GM23338 (cell line): ENCODE results near the gene NINJ1. TPM values are rescaled to one million over a fixed set of nuclear protein-coding genes. Genes with fewer than 3 reads are reported as not detected.

Experiments
- ATAC-seq: fragments of 200-7000 bp; cut with Tn5 transposase; 3 replicates; pipeline ENCODE4 v1.9.1; 2020
- DNase-seq: peaks from one replicate; pipeline ENCODE4 v3.0.0-alpha.2; 2015; ENCODE audit warnings: low spot score
- H2AFZ ChIP-seq: fragments of 200-600 bp; sonication (generic); 2 replicates; pipeline ENCODE4 v1.8.0; 2016; ENCODE audit warnings: antibody characterized with exemption, mild to moderate bottlenecking, moderate library complexity
- H3F3A ChIP-seq: fragments of 200-600 bp; sonication (generic); replicated peaks from 2 replicates; pipeline ENCODE4 v1.8.0; 2017; ENCODE audit warnings: antibody characterized with exemption, mixed run types, low read depth
- H3K27ac ChIP-seq: fragments of 200-600 bp; sonication (generic); 2 replicates; pipeline ENCODE4 v1.6.1; 2016; ENCODE audit warnings: low read depth
- H3K27me3 ChIP-seq: fragments of 200-600 bp; sonication (generic); 2 replicates; pipeline ENCODE4 v1.8.0; 2016; ENCODE audit warnings: mild to moderate bottlenecking, mixed run types, moderate library complexity; ENCODE audit not compliant: insufficient read depth
- H3K36me3 ChIP-seq: fragments of 200-600 bp; sonication (generic); 2 replicates; pipeline ENCODE4 v1.8.0; 2016; ENCODE audit warnings: mild to moderate bottlenecking; ENCODE audit not compliant: insufficient read depth
- H3K4me1 ChIP-seq: fragments of 200-600 bp; sonication (generic); 2 replicates; pipeline ENCODE4 v1.8.0; 2016; ENCODE audit warnings: mild to moderate bottlenecking, moderate library complexity; ENCODE audit not compliant: insufficient read depth
- H3K4me2 ChIP-seq: fragments of 200-600 bp; sonication (generic); 2 replicates; pipeline ENCODE4 v1.7.1; 2017; ENCODE audit warnings: mixed run types
- H3K4me3 ChIP-seq: fragments of 200-600 bp; sonication (generic); 2 replicates; pipeline ENCODE4 v1.6.1; 2016; ENCODE audit warnings: mixed run types
- H3K79me2 ChIP-seq: fragments of 200-600 bp; sonication (generic); replicated peaks from 2 replicates; pipeline ENCODE4 v1.8.0; 2017; ENCODE audit warnings: mild to moderate bottlenecking; ENCODE audit not compliant: insufficient read depth
- H3K9me2 ChIP-seq: fragments of 200-600 bp; sonication (generic); 2 replicates; pipeline ENCODE4 v1.8.0; 2017; ENCODE audit not compliant: insufficient read depth
- H4K20me1 ChIP-seq: fragments of 200-600 bp; sonication (generic); replicated peaks from 2 replicates; pipeline ENCODE4 v1.8.0; 2017; ENCODE audit warnings: mild to moderate bottlenecking; ENCODE audit not compliant: insufficient read depth
- H3K27ac Mint-ChIP-seq: 2 replicates; pipeline ENCODE4 v1.8.0; 2020; ENCODE audit warnings: inconsistent platforms, mild to moderate bottlenecking, moderate library complexity, mixed read lengths
- H3K27me3 Mint-ChIP-seq: 3 replicates; pipeline ENCODE4 v1.8.0; 2022; ENCODE audit warnings: low read depth, mild to moderate bottlenecking, moderate library complexity, mixed read lengths, inconsistent platforms; ENCODE audit not compliant: insufficient read depth, poor library complexity
- H3K36me3 Mint-ChIP-seq: 3 replicates; pipeline ENCODE4 v1.8.0; 2021; ENCODE audit warnings: low read depth, mild to moderate bottlenecking, inconsistent platforms, moderate library complexity, mixed read lengths
- H3K4me1 Mint-ChIP-seq: 3 replicates; pipeline ENCODE4 v1.8.0; 2020; ENCODE audit warnings: mild to moderate bottlenecking, inconsistent platforms, mixed read lengths
- H3K4me3 Mint-ChIP-seq: 3 replicates; pipeline ENCODE4 v1.8.0; 2021; ENCODE audit warnings: moderate library complexity, mild to moderate bottlenecking, inconsistent platforms, mixed read lengths
- H3K9me3 Mint-ChIP-seq: 3 replicates; pipeline ENCODE4 v1.8.0; 2020; ENCODE audit warnings: moderate library complexity, mild to moderate bottlenecking, inconsistent platforms, mixed read lengths
- CREB1 ChIP-seq: fragments of 250-450 bp; sonication (Bioruptor Pico); IDR thresholded peaks from 2 replicates; pipeline ENCODE4 v1.5.0; 2020; ENCODE audit warnings: low read depth, mild to moderate bottlenecking, moderate library complexity
- CTCF ChIP-seq, 2 experiments: fragments of 200-600 bp in 1 of 2; sonication (generic) in 1 of 2; conservative IDR thresholded peaks; 2 replicates each; pipeline versions ENCODE4 v1.5.1 to v1.6.1; 2016 to 2017; ENCODE audit warnings: antibody characterized with exemption in 2 of 2, low read depth in 2 of 2, mild to moderate bottlenecking in 2 of 2, moderate library complexity in 1 of 2
- POLR2AphosphoS5 ChIP-seq: IDR thresholded peaks from 2 replicates; pipeline ENCODE4 v1.6.1; 2016; ENCODE audit warnings: antibody characterized with exemption, low read depth
- REST ChIP-seq: IDR thresholded peaks from one replicate; pipeline ENCODE4 v1.6.1; 2018; ENCODE audit warnings: antibody characterized with exemption; ENCODE audit not compliant: unreplicated experiment
- STAT1 ChIP-seq: IDR thresholded peaks from one replicate; pipeline ENCODE4 v1.6.1; 2016; ENCODE audit warnings: antibody characterized with exemption; ENCODE audit not compliant: unreplicated experiment
- ZNF331 ChIP-seq: fragments of 250-450 bp; sonication (Bioruptor Pico); IDR thresholded peaks from 2 replicates; pipeline ENCODE4 v1.5.0; 2020; ENCODE audit warnings: low read depth, mild to moderate bottlenecking, moderate library complexity
- polyA plus RNA-seq: library from polyadenylated mRNA; unstranded; fragments of >200 nt; fragmentation: Nextera tagmentation; extraction: Ambion mirVana; gene quantifications from 2 replicates; pipeline ENCODE4 v1.2.1, GENCODE V29; 2016
- total RNA-seq: library from RNA; depleted of rRNA; stranded (reverse); fragments of >200 nt; shearing (Covaris generic); gene quantifications from 2 replicates; pipeline ENCODE4 v1.2.3, GENCODE V29; 2014
- TF ChIP-seq, protein P1 (sequence below): IDR thresholded peaks from 2 replicates; pipeline ENCODE4 v1.6.1; 2016; ENCODE audit warnings: antibody characterized with exemption
- TF ChIP-seq, protein P2 (sequence below): fragments of 250-450 bp; sonication (Bioruptor Pico); IDR thresholded peaks from 2 replicates; pipeline ENCODE4 v1.5.0; 2020; ENCODE audit warnings: mild to moderate bottlenecking, moderate library complexity

The NINJ1 gene
- total and polyA plus RNA-seq, 2 experiments from 2014 or later, result 36.3 to 39.7 TPM

DNA sequence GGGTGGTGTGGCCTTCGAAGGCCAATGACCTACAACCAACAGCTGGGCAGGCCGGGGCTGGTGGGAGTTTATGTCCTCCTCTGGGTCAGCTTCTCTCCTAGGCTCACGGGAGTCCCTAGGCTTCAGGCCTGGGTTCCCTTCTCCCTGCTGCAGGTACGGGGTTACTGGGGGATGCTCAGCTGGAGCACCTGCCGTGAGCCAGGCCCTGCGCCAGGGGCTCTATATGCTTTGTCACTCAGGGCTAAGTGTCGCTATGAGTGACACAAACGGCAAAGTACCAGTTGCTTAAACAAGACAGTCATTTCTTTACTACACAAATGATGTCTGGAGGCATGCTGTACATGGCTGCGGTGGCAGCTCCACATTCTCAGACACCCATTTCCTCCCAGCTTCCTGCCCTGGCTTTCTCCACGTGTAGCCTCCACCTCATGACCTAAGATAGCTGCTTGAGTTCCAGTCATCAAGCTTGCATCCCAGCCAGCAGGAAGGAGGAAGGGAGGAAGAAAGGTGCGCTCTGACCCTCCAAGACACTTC is 22.5 kb upstream of the NINJ1 start:
- ATAC-seq (no peak), DNase-seq (no peak)
- Histone ChIP-seq H3K79me2 (no peaks in the 10 kb centered on the region), H3K27me3 (no peaks in the 10 kb centered on the region), H2AFZ (no peak overlapping the region), H3K4me3 (no peak overlapping the region), H3K4me2 (no peak overlapping the region), H3K36me3 (no peaks in the 10 kb centered on the region), H3K27ac (no peak overlapping the region), H4K20me1 (no peaks in the 10 kb centered on the region), H3F3A (no peaks in the 10 kb centered on the region), H3K9me2 (no peaks in the 10 kb centered on the region), H3K4me1 (no peaks in the 10 kb centered on the region)
- no peak for TF ChIP-seq CREB1 (CRISPR knock-in tag)
- TF ChIP-seq POLR2AphosphoS5, result no peak
- Mint-ChIP-seq H3K4me1 (no peaks in the 10 kb centered on the region), H3K27me3 (peaks cover 4% of the 10 kb centered on the region), H3K27ac (no peak overlapping the region), H3K9me3 (no peaks in the 10 kb centered on the region), H3K4me3 (no peak overlapping the region), H3K36me3 (no peaks in the 10 kb centered on the region)

DNA sequence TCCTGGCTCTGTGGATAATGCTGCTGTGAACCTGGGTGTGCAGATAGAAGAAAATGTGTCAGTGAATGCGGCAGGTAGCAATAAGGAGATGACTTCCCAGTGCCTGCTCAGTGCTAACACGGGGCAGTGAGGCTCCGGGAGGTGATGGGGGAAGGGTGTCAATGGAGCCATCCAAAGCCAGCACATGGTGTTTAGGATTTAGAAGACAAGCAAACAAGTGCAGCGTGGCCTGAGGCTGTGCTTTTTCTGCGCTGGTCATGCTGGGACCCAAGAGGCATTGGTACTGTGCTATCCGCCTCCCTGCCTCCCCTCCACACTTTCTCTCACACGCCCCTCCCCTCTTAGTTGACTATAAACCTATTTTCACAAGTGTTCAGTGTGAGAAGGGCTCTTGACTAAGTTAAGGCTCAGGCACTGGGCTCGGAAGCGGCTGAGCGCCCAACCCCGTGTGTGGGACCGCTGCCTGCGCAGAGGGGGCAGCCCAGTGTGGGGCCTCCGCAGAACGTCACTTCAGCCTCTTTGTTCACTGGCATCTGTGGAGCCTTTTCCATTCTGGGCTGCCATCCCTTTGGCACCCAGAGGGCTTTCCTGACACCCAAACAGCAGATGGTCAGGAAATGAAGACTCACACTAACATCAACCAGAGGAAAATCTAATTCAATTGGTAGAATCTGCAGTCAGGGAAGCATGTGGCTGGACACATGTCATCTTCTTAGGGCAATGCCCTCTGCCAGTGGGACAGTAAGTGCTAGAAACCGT is 21.8 kb upstream of the NINJ1 start:
- Histone ChIP-seq H3K27me3 (no peaks in the 10 kb centered on the region), H3K36me3 (no peaks in the 10 kb centered on the region), H3K4me1 (no peaks in the 10 kb centered on the region), H2AFZ (no peak overlapping the region; the same call in 1 of the 2 replicates), H3K79me2 (no peaks in the 10 kb centered on the region), H3K9me2 (no peaks in the 10 kb centered on the region), H3F3A (no peaks in the 10 kb centered on the region), H3K27ac (no peak overlapping the region), H3K4me3 (no peak overlapping the region), H3K4me2 (no peak overlapping the region), H4K20me1 (no peaks in the 10 kb centered on the region)
- Mint-ChIP-seq H3K27me3 (peaks cover 4% of the 10 kb centered on the region), H3K27ac (no peak overlapping the region), H3K4me1 (no peaks in the 10 kb centered on the region), H3K4me3 (no peak overlapping the region), H3K9me3 (no peaks in the 10 kb centered on the region), H3K36me3 (no peaks in the 10 kb centered on the region)
- ATAC-seq, result no peak
- DNase-seq, result no peak
- TF ChIP-seq ZNF331 (CRISPR knock-in tag) (no peak), STAT1 (no peak), REST (no peak), CTCF (conservative IDR thresholded peaks at IDR 0.05; ENCODE audit: low read depth in 2 of 2) (no peak)
- TF ChIP-seq, protein P1, sequence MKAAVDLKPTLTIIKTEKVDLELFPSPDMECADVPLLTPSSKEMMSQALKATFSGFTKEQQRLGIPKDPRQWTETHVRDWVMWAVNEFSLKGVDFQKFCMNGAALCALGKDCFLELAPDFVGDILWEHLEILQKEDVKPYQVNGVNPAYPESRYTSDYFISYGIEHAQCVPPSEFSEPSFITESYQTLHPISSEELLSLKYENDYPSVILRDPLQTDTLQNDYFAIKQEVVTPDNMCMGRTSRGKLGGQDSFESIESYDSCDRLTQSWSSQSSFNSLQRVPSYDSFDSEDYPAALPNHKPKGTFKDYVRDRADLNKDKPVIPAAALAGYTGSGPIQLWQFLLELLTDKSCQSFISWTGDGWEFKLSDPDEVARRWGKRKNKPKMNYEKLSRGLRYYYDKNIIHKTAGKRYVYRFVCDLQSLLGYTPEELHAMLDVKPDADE, result no peak
- TF ChIP-seq, protein P2, sequence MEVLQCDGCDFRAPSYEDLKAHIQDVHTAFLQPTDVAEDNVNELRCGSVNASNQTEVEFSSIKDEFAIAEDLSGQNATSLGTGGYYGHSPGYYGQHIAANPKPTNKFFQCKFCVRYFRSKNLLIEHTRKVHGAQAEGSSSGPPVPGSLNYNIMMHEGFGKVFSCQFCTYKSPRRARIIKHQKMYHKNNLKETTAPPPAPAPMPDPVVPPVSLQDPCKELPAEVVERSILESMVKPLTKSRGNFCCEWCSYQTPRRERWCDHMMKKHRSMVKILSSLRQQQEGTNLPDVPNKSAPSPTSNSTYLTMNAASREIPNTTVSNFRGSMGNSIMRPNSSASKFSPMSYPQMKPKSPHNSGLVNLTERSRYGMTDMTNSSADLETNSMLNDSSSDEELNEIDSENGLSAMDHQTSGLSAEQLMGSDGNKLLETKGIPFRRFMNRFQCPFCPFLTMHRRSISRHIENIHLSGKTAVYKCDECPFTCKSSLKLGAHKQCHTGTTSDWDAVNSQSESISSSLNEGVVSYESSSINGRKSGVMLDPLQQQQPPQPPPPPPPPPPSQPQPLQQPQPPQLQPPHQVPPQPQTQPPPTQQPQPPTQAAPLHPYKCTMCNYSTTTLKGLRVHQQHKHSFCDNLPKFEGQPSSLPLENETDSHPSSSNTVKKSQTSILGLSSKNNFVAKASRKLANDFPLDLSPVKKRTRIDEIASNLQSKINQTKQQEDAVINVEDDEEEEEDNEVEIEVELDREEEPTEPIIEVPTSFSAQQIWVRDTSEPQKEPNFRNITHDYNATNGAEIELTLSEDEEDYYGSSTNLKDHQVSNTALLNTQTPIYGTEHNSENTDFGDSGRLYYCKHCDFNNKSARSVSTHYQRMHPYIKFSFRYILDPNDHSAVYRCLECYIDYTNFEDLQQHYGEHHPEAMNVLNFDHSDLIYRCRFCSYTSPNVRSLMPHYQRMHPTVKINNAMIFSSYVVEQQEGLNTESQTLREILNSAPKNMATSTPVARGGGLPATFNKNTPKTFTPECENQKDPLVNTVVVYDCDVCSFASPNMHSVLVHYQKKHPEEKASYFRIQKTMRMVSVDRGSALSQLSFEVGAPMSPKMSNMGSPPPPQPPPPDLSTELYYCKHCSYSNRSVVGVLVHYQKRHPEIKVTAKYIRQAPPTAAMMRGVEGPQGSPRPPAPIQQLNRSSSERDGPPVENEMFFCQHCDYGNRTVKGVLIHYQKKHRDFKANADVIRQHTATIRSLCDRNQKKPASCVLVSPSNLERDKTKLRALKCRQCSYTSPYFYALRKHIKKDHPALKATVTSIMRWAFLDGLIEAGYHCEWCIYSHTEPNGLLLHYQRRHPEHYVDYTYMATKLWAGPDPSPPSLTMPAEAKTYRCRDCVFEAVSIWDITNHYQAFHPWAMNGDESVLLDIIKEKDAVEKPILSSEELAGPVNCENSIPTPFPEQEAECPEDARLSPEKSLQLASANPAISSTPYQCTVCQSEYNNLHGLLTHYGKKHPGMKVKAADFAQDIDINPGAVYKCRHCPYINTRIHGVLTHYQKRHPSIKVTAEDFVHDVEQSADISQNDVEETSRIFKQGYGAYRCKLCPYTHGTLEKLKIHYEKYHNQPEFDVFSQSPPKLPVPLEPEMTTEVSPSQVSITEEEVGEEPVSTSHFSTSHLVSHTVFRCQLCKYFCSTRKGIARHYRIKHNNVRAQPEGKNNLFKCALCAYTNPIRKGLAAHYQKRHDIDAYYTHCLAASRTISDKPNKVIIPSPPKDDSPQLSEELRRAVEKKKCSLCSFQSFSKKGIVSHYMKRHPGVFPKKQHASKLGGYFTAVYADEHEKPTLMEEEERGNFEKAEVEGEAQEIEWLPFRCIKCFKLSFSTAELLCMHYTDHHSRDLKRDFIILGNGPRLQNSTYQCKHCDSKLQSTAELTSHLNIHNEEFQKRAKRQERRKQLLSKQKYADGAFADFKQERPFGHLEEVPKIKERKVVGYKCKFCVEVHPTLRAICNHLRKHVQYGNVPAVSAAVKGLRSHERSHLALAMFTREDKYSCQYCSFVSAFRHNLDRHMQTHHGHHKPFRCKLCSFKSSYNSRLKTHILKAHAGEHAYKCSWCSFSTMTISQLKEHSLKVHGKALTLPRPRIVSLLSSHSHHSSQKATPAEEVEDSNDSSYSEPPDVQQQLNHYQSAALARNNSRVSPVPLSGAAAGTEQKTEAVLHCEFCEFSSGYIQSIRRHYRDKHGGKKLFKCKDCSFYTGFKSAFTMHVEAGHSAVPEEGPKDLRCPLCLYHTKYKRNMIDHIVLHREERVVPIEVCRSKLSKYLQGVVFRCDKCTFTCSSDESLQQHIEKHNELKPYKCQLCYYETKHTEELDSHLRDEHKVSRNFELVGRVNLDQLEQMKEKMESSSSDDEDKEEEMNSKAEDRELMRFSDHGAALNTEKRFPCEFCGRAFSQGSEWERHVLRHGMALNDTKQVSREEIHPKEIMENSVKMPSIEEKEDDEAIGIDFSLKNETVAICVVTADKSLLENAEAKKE (CRISPR knock-in tag), result no peak
